ENCODE results near the gene SLC22A23. TPM values are rescaled to one million over a fixed set of nuclear protein-coding genes. Genes with fewer than 3 reads are reported as not detected.

Gene SLC22A23
- total RNA-seq, 2 donors from 2014 or later = 53.1 to 129 TPM

DNA sequence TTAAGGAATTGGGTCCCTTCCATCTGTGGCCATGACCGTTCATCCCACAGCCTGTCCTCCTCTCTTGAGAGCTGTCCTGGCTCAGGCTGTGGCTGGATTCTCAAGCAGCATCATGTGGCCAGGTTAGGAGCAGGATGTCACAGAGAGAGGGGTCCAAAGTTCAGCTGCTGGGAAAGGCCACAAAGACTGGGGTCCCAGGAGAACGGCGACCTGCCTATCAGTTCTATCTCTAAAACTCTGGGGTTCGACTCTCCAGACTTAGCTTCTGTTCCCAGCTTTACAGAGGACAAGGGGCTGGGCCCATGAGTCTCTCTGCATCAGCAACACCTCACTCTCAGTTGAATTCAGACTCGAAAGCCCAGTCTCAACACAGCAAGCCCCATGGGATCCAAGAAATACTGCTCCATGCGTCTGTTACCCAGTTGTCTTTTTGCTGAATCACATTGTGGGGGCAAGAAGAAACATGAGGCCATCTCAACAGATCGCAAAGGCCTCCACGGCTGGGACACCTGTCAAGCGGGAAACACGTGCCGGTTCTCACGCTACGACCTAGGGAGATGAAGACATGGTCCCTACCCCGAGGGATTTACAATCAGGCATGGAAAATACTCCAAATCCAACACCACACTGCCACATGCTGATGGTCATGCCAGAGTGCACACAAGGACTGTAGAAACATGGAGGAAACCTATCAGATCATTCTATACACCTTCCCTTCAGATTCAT is 95.4 kb downstream of the SLC22A23 start:
- no peak overlapping the region for H3K27ac ChIP-seq
- intact Hi-C loops (cut with DNase I) = no loop called here
- no peaks in the 10 kb centered on the region for H3K27me3 ChIP-seq (replicated peaks; ENCODE audit: insufficient read depth)
- no peak for TF ChIP-seq POLR2AphosphoS5 (IDR thresholded peaks at IDR 0.05)
- no peak for TF ChIP-seq POLR2A (IDR thresholded peaks at IDR 0.05)
- TF ChIP-seq, protein P1, sequence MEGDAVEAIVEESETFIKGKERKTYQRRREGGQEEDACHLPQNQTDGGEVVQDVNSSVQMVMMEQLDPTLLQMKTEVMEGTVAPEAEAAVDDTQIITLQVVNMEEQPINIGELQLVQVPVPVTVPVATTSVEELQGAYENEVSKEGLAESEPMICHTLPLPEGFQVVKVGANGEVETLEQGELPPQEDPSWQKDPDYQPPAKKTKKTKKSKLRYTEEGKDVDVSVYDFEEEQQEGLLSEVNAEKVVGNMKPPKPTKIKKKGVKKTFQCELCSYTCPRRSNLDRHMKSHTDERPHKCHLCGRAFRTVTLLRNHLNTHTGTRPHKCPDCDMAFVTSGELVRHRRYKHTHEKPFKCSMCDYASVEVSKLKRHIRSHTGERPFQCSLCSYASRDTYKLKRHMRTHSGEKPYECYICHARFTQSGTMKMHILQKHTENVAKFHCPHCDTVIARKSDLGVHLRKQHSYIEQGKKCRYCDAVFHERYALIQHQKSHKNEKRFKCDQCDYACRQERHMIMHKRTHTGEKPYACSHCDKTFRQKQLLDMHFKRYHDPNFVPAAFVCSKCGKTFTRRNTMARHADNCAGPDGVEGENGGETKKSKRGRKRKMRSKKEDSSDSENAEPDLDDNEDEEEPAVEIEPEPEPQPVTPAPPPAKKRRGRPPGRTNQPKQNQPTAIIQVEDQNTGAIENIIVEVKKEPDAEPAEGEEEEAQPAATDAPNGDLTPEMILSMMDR (IDR thresholded peaks at IDR 0.05) = no peak
- no peak for DNase-seq (ENCODE audit: low spot score)
- no peaks in the 10 kb centered on the region for H3K36me3 ChIP-seq
- no peak overlapping the region for H3K4me3 ChIP-seq
- no peaks in the 10 kb centered on the region for H3K9me3 ChIP-seq
- 85% methylated on average over 14 of the region's 14 CpGs for WGBS
- peaks cover 20% of the 10 kb centered on the region for H3K4me1 ChIP-seq (replicated peaks)

DNA sequence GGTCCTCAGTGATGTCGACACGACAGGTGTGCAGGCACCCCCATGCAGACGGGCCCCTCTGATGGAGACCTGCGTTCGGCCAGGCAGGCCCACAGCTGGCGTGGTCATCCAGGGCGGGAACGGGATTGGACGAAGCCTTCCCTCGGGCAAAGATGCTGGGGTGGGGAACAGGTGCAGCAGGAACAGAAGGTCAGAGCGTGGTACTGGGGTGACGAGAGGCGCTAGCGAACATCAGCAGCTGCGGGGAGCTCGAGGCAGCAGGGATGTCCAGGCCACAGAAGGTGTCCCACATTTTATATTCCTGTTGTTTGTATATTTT is 96.2 kb downstream of the SLC22A23 start:
- no peaks in the 10 kb centered on the region for H3K27me3 ChIP-seq (replicated peaks; ENCODE audit: insufficient read depth)
- H3K4me1 ChIP-seq (replicated peaks) = peaks cover 21% of the 10 kb centered on the region
- intact Hi-C loops (cut with DNase I) = no loop called here
- H3K27ac ChIP-seq = no peak overlapping the region
- DNase-seq (ENCODE audit: low spot score) = no peak
- no peak overlapping the region for H3K4me3 ChIP-seq
- TF ChIP-seq, protein P1 (IDR thresholded peaks at IDR 0.05) = no peak
- WGBS = 98% methylated on average over 16 of the region's 16 CpGs
- no peaks in the 10 kb centered on the region for H3K36me3 ChIP-seq
- no peaks in the 10 kb centered on the region for H3K9me3 ChIP-seq

DNA sequence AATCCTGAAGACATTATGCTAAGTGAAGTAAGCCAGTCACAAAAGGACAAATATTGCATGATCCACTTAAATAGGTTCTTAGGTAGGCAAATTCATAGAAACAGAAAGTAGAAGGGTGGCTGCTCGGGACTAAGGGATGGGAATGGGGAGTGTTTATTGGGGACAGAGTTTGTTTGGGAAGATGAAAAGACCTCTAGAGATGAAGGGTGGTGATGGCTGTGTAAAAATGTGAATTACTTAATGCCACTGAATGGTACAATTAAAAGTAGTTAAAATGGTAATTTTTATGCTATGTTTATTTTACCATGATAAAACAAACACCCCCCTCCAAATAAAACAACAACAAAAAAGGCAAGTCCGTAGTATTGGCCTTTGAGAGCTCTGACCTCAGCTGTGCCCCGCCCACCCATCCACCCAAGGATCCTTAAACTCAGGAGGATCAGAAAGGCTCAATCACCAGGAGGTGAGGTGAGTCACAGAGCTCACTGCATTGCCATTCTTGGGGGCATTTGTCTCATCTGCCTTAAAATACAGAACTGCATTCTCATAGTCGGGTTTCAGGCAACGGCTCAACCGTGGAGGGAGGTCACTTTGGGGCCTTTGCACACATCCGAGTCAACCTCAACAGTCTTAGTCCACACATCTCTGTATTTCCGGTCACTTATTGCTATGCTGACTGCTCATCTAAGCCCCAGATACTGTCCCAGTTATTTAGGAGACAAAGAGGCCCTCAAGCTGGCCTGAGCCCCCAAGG is 96.7 kb downstream of the SLC22A23 start:
- Histone ChIP-seq H3K27me3 (replicated peaks; ENCODE audit: insufficient read depth) (no peaks in the 10 kb centered on the region), H3K4me1 (replicated peaks) (peaks cover 25% of the 10 kb centered on the region), H3K27ac (no peak overlapping the region), H3K36me3 (no peaks in the 10 kb centered on the region), H3K9me3 (no peaks in the 10 kb centered on the region), H3K4me3 (no peak overlapping the region)
- 94% methylated on average over 8 of the region's 8 CpGs for WGBS
- no peak for TF ChIP-seq POLR2AphosphoS5 (IDR thresholded peaks at IDR 0.05)
- intact Hi-C loops (cut with DNase I) = loop anchor here (5.0 kb wide), 1 partner anchor 97 kb away; the partner anchor contains the start of gene SLC22A23
- no peak for DNase-seq (ENCODE audit: low spot score)

DNA sequence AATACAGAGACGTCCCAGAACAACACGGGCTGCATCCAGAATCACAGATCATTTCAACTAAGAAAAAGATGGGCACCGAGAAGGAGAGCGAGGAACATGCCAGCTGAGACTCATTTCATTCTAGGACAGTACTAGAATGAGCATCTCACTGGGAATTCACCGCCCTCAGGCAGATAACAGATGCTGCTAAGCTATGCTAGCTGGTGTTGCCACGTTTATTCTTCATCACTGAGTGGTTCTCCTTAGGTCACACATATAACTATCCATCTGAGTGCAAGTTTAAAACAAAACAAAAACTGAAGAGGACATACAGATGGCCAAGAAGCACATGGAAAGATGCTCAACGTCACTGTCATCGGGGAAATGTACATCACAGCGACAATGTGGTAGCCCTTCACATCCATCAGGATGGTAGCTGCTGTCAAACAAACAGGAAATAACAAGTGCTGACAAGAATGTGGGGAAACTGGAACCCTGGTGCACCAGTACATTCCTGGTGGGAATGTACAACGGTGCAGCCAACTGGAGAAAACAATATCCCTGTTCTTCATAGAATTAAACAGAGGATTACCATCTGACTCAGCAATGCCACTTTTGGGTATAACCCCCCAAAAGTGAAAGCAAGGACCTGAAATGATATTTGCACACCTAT is 97.6 kb downstream of the SLC22A23 start:
- intact Hi-C loops (cut with DNase I) = loop anchor here (5.0 kb wide), 1 partner anchor 98 kb away; the partner anchor contains the start of gene SLC22A23
- WGBS = 59% methylated on average over 10 of the region's 10 CpGs
- H3K4me3 ChIP-seq = no peak overlapping the region
- no peak overlapping the region for H3K27ac ChIP-seq
- TF ChIP-seq, protein P1 (IDR thresholded peaks at IDR 0.05) = no peak
- no peak for TF ChIP-seq POLR2AphosphoS5 (IDR thresholded peaks at IDR 0.05)
- no peak for TF ChIP-seq POLR2A (IDR thresholded peaks at IDR 0.05)
- no peak for DNase-seq (ENCODE audit: low spot score)
- no peaks in the 10 kb centered on the region for H3K27me3 ChIP-seq (replicated peaks; ENCODE audit: insufficient read depth)
- peaks cover 28% of the 10 kb centered on the region for H3K4me1 ChIP-seq (replicated peaks)
- H3K9me3 ChIP-seq = no peaks in the 10 kb centered on the region
- H3K36me3 ChIP-seq = no peaks in the 10 kb centered on the region

DNA sequence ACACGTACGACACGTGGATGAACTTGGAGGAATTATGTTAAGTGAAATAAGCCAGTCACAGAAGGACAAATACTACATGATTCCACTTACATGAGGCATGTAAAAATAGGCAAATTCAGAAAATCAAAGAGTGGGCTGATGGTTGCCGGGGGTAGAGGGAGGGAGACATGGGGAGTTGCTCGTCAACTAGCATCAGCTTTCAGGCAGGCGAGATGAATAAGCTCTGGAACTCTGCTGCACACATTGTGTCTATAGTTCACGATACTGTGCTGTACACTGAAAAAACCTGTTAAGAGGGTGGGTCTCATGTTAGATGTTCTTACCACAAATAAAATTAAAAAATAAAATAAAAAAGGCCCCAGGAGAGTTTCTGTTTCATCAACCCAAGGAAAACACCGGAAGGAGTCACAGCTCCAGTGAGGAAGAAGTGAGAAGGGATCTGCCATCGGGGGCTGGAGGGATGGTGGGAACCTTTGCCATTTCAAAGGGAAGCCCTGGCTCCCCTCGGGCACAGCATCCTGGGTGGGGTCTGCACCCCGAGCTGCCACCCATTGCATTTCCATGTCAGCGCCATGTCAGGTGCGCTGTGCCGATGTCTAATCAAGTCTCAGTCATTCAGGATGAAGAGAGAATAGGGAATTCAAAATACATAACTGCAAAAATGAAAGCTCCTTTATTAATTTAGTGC is 98.3 kb downstream of the SLC22A23 start:
- H3K27me3 ChIP-seq (replicated peaks; ENCODE audit: insufficient read depth) = no peaks in the 10 kb centered on the region
- H3K36me3 ChIP-seq = no peaks in the 10 kb centered on the region
- H3K4me3 ChIP-seq = no peak overlapping the region
- no peaks in the 10 kb centered on the region for H3K9me3 ChIP-seq
- TF ChIP-seq POLR2A (IDR thresholded peaks at IDR 0.05) (no peak), POLR2AphosphoS5 (IDR thresholded peaks at IDR 0.05) (no peak)
- TF ChIP-seq, protein P1 (IDR thresholded peaks at IDR 0.05) = no peak
- WGBS = 91% methylated on average over 14 of the region's 14 CpGs
- peak overlapping the region in 1 of 2 donors; percentile 94 for H3K27ac ChIP-seq
- intact Hi-C loops (cut with DNase I) = loop anchor here (5.0 kb wide), 1 partner anchor 99 kb away; the partner anchor contains the start of gene SLC22A23
- H3K4me1 ChIP-seq (replicated peaks) = peaks cover 24% of the 10 kb centered on the region
- no peak for DNase-seq (ENCODE audit: low spot score)
